ENCODE results near the gene FRZB.

The FRZB gene

DNA sequence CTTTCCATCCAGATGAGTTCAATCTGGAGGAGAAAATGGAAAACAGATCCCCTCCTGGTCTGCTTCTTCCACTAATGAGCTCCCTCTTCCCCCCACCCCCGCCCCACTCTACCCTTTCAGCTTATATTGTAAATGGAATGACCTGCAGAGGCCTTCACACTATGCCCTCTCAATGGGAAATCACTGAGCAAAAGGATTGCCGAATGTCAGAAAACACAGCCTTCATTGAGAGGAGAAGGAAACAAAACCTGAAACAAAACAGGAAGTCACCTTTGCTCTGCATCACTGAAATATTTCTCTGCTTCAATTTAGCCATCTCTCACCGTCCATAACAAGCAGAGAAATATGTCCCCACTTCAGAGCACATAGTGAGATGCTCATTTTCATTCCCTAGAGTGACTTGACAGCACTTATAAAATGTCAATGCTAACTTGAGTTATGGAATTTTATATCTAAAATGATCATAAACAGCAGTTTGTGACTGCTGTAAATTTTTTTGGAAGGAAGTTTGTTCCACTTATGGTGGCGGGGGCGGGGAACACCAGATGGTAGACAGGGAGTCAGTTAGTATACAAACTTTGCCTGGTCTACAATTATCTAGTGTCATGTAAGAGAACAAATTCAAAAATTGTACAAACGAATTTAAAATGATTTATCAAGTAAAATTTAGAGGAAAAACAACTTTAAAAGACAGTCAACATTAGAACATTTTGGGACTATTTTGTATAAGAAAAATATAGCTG lies 1.8 kb upstream of the FRZB start:
- no peak overlapping the region for H3K27ac ChIP-seq
- TF ChIP-seq, protein P1, sequence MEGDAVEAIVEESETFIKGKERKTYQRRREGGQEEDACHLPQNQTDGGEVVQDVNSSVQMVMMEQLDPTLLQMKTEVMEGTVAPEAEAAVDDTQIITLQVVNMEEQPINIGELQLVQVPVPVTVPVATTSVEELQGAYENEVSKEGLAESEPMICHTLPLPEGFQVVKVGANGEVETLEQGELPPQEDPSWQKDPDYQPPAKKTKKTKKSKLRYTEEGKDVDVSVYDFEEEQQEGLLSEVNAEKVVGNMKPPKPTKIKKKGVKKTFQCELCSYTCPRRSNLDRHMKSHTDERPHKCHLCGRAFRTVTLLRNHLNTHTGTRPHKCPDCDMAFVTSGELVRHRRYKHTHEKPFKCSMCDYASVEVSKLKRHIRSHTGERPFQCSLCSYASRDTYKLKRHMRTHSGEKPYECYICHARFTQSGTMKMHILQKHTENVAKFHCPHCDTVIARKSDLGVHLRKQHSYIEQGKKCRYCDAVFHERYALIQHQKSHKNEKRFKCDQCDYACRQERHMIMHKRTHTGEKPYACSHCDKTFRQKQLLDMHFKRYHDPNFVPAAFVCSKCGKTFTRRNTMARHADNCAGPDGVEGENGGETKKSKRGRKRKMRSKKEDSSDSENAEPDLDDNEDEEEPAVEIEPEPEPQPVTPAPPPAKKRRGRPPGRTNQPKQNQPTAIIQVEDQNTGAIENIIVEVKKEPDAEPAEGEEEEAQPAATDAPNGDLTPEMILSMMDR (conservative IDR thresholded peaks at IDR 0.05): no peak
- no peak for TF ChIP-seq ZFX (IDR thresholded peaks at IDR 0.05)

DNA sequence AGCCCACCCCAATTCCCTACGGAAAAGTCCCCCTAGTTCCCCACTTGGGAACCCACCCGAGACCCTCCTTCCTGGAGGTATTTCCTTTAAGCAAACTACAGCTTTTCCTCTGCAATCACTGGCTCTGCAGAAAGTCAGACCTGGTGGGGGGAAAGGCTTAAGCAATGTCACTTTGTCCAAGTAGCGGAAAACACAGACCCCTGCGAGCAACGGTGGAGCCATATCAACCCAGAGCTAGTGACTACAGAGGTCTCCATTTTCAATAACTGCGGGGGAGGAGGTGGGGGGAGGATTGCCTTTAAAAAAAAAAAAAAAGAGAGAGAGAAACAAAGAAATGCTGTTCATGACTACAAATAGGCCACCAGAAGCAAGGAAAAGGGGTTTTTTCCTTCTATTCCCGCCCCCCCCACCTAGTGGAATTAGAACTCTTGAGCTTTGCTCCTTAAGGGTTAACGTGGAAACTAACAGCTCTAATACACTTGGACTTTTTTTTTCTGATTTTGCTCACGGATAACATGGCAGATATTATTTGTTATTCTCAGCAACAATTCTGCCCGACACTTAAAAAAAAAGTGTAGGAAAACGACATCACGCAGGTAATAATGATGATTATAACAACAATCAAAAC lies 1.1 kb upstream of the FRZB start:
- no peak for TF ChIP-seq ZFX (IDR thresholded peaks at IDR 0.05)
- TF ChIP-seq, protein P1 (conservative IDR thresholded peaks at IDR 0.05): no peak
- no peak overlapping the region for H3K27ac ChIP-seq

DNA sequence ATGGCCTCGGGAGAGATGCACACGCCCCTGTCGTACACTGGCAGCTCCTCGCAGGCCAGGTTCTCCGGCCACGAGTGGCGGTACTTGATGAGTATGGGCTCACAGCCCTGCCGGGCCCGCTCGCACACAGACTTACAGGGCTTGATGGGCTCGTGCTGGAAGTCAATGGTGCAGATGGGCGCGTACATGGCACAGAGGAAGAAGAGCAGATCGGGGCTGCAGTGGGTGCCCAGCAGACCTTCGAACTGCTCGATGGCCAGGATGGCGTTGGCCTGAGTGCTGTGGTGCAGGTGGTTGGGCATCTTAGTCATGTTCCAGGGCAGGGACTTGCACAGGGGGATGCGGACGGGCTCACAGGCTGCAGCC lies 359 bp downstream of the FRZB start:
- TF ChIP-seq ZFX (IDR thresholded peaks at IDR 0.05): no peak
- TF ChIP-seq, protein P1 (conservative IDR thresholded peaks at IDR 0.05): no peak

DNA sequence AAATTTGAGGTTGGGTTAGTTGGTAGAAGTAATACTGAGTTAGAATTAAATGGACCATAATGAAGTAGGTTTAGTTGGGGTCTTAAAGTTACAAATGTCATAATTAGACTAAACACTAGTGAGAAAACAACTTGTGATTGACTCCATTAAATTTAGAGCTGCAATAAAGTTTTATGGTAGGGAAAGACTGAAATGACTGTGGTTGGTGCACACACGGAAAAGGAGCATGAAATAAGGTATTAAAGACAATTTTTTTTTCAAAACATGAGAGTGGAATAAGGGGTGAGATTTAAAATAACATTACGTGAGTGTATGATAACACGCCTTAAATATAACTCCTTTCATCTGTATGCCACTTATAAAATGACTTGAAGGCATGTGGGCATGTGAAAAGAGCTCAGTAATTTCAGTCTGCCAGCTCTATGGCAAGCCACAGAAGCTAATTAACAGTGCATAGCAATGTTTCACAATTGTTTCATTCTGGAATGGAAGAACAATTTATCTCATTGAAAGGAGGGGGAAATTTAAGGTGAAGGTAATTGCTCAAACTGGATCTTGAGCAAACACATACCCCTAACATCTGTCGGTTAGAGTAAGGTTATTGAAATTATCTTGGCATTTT lies 1.4 kb downstream of the FRZB start:
- H3K27ac ChIP-seq: no peak overlapping the region
- TF ChIP-seq ZFX (IDR thresholded peaks at IDR 0.05): no peak
- TF ChIP-seq, protein P1 (conservative IDR thresholded peaks at IDR 0.05): no peak

More for the DNA sequence above, 359 bp downstream of the FRZB start:
- no peak overlapping the region for H3K27ac ChIP-seq

DNA sequence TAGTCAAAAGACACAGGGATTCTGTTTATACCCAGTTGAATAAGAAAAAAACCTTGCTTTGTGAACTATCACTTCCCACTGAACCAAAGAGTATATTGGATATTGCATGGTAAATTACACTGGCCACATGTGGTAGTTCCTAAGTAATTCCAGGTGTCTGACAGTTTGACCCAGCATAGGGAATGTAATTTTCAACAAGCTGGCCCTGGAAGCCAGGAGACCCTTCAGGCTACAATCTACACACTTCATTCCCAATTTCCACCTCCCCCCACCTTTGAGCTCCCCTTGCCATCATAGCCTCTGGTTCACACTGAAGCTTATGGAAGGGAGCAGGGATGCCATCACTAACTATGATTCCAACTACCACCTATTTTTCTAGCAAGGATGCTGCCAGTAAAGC lies 2.8 kb downstream of the FRZB start:
- no peak overlapping the region for H3K27ac ChIP-seq
- no peak for TF ChIP-seq ZFX (IDR thresholded peaks at IDR 0.05)
- TF ChIP-seq, protein P1 (conservative IDR thresholded peaks at IDR 0.05): no peak

DNA sequence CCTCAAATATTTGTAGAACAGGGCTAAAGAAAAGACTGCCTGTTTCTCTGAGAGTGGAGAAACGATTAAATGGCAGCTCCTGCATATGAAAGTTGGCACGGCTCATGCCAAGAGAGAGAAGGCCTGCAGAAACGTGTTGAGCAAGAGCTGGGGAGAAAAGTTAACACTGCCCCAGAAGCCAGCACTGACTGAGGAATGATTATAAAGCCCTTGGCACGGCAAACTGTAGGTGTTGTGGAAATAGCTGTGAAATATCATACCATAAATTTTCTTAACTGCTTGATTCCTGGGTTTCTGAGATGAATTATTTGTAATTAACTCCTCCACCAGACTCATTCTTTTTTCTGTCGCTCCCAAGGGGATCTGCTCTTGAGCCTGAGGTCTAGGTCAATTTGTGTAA lies 4.3 kb downstream of the FRZB start:
- TF ChIP-seq ZFX (IDR thresholded peaks at IDR 0.05): no peak
- TF ChIP-seq, protein P1 (conservative IDR thresholded peaks at IDR 0.05): no peak
- no peak overlapping the region for H3K27ac ChIP-seq

DNA sequence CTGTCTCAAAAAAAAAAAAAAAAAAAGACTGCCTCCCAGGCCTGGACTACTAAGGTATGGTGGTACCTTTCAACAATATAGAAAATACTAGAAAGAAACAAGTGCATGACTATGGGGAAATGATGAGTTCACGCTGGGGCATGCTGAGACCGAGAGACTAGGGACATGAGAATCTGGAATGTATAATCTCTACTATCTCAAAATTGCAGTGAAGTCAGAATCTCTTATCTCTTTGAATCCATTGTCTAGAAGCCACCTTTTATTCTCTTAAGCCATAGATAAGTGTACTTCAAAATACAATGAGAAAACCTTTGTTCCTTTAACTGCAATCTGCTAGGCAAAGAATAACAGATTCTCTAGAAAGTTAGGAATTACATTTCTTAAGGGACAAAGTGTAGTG lies 5.6 kb downstream of the FRZB start:
- H3K27ac ChIP-seq: no peak overlapping the region
- TF ChIP-seq, protein P1 (conservative IDR thresholded peaks at IDR 0.05): no peak
- no peak for TF ChIP-seq ZFX (IDR thresholded peaks at IDR 0.05)

Data from C4-2B (cell line).